Suprapubic skin (tissue), 3 donors: ENCODE data around the gene GPD1.

Source experiments
- CTCF ChIP-seq, 2 donors: fragments of 200-600 bp in 1 of 2; fragments of 450-650 bp in 1 of 2; sonication (generic) in 1 of 2; IDR thresholded peaks; one replicate each; pipeline ENCODE4 v1.5.1; 2016 to 2019; ENCODE audit warnings: antibody characterized with exemption in 2 of 2, mild to moderate bottlenecking in 1 of 2, moderate library complexity in 1 of 2
- EP300 ChIP-seq: sonication (generic); formaldehyde crosslinking; IDR thresholded peaks from one replicate; pipeline ENCODE4 v1.6.1; 2017; ENCODE audit warnings: antibody characterized with exemption
- POLR2A ChIP-seq, 2 donors: fragments of 450-650 bp; IDR thresholded peaks; one replicate each; pipeline ENCODE4 v1.6.1; 2017; ENCODE audit warnings: antibody characterized with exemption in 2 of 2, mild to moderate bottlenecking in 2 of 2, moderate library complexity in 2 of 2

- no peak for TF ChIP-seq EP300
- no peak for TF ChIP-seq CTCF (IDR thresholded peaks at IDR 0.05)
- TF ChIP-seq POLR2A (IDR thresholded peaks at IDR 0.05): no peak
These were observed 21.2 kb upstream of the GPD1 start for GRCh38 chr12:50082644-50083043.
